Fibroblast of villous mesenchyme (primary cell): ENCODE measurements around the gene PRRX1. TPM values are rescaled to one million over a fixed set of nuclear protein-coding genes. Genes with fewer than 3 reads are reported as not detected.

Source experiments
- DNase-seq: peaks from one replicate; pipeline ENCODE4 v3.0.0-alpha.2; 2010; ENCODE audit warnings: low read depth
- H3K4me3 ChIP-seq: 2 replicates; pipeline ENCODE4 v1.5.1; 2011; ENCODE audit warnings: low read depth, mild to moderate bottlenecking, low read length
- total RNA-seq: library from RNA; depleted of rRNA; stranded (reverse); fragments of >200 nt; gene quantifications from 2 replicates; pipeline ENCODE4 v1.2.3, GENCODE V29; 2012
- TF ChIP-seq, protein P1 (sequence below): IDR thresholded peaks from 2 replicates; pipeline ENCODE4 v1.5.1; 2012; ENCODE audit warnings: low read depth, mild to moderate bottlenecking, low read length; ENCODE audit not compliant: insufficient read depth

The PRRX1 gene
- total RNA-seq, 1 donor: 203 TPM

DNA sequence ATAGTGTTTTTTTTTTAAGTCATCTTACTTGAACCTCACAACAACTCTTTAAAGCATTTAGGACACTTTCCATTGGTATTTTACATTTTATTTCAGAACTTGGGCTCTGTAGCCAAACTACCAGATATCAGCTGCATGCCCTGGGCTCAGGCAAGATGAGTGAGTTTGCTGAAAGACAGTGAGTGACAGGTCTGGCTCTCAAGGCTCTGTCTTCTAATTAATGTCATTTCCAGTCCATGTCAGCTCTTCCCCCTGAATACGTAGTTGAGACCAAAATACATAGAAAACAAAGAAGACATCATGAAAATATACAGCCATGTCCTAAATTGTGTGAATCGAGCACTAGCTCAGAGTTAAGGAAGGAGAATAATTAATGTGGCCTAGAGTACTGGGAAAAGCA lies 39.7 kb downstream of the PRRX1 start:
- DNase-seq: no peak
- TF ChIP-seq, protein P1, sequence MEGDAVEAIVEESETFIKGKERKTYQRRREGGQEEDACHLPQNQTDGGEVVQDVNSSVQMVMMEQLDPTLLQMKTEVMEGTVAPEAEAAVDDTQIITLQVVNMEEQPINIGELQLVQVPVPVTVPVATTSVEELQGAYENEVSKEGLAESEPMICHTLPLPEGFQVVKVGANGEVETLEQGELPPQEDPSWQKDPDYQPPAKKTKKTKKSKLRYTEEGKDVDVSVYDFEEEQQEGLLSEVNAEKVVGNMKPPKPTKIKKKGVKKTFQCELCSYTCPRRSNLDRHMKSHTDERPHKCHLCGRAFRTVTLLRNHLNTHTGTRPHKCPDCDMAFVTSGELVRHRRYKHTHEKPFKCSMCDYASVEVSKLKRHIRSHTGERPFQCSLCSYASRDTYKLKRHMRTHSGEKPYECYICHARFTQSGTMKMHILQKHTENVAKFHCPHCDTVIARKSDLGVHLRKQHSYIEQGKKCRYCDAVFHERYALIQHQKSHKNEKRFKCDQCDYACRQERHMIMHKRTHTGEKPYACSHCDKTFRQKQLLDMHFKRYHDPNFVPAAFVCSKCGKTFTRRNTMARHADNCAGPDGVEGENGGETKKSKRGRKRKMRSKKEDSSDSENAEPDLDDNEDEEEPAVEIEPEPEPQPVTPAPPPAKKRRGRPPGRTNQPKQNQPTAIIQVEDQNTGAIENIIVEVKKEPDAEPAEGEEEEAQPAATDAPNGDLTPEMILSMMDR: no peak
- no peak overlapping the region for H3K4me3 ChIP-seq

GRCh38 chr1:170704256-170704655 lies 40.3 kb downstream of the PRRX1 start:
- DNase-seq: no peak
- TF ChIP-seq, protein P1: no peak
- H3K4me3 ChIP-seq: no peak overlapping the region

GRCh38 chr1:170705981-170706380 lies 42.0 kb downstream of the PRRX1 start:
- no peak for DNase-seq

DNA sequence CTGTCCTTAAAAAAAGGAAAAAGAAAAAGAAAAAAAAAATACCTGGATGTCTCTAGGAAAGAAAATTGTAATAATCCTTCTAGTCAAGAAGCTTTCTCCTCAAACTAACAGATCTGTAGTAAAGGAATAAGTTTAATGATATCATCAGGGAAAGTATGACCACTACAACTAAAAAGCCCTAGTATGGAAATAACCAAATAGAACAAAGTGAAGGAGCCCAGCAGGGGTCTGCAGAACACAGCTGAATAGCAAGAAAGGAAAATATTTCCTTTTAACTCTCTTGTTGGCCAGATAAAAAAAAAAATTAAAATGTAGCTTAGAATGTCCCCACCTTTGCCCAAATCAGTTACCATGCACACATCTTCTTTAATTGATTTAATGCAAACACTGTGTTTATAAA lies 43.2 kb downstream of the PRRX1 start:
- no peak for DNase-seq
- no peak overlapping the region for H3K4me3 ChIP-seq
- TF ChIP-seq, protein P1: no peak

More at GRCh38 chr1:170705981-170706380, 42.0 kb downstream of the PRRX1 start:
- no peak overlapping the region for H3K4me3 ChIP-seq
- TF ChIP-seq, protein P1: no peak

DNA sequence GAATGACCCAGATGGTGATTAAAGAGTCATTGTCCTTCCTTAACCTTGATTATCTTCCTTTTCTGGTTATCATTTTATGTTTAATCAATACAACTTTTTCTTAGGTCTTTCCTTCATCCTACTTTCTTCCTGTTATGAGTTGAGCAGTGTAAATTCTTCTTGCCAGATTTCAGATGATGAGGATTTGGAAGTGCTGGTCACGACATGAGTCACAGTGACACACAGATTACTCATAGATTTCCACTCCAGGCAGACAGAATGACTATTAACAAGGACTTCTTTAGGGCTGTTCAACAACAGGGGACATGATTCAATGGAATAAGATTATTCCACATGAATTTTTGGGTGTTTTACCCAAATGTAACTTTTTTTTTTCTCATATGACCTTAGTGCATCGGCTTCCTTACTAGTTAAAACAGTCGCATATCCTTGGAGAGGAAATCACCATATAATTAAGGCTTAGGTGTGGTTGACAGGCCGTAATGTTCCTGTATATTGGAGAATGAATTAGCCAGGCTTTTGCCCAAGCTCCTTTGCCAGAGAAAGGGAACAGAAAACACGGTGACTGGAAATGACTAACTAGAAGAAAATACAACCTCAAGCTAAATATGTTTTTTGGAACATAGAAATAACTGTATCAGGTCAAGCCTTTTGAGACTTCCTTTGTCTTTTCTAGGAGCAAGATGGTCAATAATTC lies 44.2 kb downstream of the PRRX1 start:
- TF ChIP-seq, protein P1: no peak
- H3K4me3 ChIP-seq: no peak overlapping the region

DNA sequence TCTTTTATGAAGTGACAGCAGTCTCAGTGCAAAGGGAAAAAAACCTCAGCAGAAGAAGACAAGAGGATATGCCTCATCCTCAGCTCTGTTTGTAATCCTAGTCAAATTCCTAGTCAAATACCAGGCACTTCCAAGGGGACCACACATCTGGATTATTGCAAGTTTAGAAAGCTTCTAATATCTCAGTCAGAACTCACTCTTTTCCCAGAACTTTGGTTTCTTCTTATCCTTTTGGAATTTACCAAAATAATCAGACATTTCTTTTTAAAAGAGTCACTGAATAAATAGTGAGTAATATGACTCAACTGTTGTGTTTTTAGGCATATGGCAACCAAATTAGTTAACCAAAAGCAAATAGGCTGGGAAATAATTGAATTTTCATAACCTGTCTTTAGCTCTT lies 47.8 kb downstream of the PRRX1 start:
- TF ChIP-seq, protein P1: no peak
- peak; percentile 66 for DNase-seq
- no peak overlapping the region for H3K4me3 ChIP-seq

More for the DNA sequence above, 44.2 kb downstream of the PRRX1 start:
- peak; percentile 93 for DNase-seq

GRCh38 chr1:170714163-170714562 lies 50.2 kb downstream of the PRRX1 start:
- peak; percentile 81 for DNase-seq

More at GRCh38 chr1:170714163-170714562, 50.2 kb downstream of the PRRX1 start:
- H3K4me3 ChIP-seq: no peak overlapping the region
- TF ChIP-seq, protein P1: no peak
